HG02588 (cell line): ENCODE results near the gene OPALIN.

Source experiments
- ATAC-seq: cut with Tn5 transposase; IDR thresholded peaks from one replicate; pipeline ENCODE4 v1.9.1; 2021; ENCODE audit warnings: mild to moderate bottlenecking, moderate library complexity; ENCODE audit not compliant: unreplicated experiment

The OPALIN gene

DNA sequence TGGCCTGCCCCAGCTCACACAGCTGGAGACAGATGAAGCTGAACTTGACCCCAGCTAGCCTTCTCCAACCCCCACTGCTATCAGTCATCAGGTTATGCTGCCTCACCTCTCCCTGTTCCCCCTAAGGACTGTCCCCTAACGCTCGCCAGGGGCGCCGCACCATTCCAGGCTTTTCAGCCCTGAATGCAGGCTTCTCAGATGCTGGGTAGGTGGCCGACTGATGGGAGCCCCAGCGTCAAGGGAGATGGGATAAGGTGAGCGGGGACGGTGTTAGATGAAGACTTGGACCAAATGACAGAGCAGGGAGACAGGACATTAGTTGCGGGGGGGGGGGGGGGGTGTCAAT, 15.8 kb upstream of the OPALIN start:
- no peak for ATAC-seq

DNA sequence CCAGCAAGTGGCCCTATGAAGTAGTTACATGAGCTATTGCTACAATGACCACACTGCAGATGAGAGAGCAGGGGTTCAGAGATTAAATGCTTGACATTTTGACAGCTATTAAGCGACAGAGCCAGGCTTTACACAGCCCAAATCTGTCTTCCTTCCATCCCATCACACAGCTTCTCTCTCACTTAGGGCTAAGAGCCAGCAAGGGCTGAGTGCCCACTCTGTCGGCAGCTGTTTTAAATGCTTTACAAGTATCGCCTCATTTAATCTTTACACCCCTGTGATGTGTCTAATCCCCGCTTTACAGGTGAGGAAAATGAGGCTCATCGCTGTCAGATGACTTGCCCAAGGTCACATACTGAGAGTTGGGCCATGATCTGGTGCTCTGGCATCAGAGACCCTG, 15.2 kb upstream of the OPALIN start:
- no peak for ATAC-seq

DNA sequence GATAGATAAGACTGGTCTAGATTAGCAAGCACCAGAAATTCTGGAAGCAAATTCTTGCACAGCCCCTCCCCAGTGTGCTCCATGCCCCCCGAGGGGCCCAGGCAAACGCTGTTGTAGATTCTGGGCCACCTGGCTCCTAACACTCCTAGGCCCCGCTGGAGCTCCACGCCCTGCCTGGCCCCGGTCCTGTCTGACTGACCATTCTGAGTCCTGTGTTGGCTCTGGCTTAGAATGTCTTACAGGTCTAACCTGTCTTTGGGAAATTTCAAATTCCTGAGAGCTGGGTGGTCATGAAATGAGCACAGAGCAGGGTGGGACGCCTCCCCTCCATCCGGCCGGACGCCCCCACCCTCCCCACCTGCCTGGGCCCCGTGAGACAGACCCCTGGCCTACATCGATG, 12.6 kb upstream of the OPALIN start:
- no peak for ATAC-seq

DNA sequence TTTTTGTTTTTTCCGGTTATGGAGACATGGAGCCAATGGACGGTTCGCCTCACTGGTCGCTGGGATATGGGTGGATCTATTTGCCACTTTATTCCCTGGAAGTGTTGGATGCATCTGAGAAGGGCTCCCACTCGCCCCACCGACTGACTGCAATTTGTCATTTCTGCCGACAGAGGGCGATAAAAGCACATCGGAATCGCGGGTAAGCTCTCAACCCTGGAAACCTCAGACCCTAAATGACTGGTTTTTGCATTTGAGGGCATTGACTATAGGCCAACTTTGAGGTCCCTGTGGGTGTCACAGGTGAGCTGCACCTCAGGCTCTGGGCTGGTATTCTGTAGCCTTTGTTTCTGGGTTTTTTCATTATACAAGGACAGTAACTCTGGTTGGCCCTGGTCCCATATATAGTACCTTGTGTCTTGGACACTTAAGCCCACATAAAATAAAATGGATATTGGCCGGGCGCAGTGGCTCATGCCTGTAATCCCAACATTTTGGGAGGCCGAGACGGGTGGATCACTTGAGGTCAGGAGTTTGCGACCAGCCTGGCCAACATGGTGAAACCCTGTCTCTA, 11.9 kb upstream of the OPALIN start:
- no peak for ATAC-seq

DNA sequence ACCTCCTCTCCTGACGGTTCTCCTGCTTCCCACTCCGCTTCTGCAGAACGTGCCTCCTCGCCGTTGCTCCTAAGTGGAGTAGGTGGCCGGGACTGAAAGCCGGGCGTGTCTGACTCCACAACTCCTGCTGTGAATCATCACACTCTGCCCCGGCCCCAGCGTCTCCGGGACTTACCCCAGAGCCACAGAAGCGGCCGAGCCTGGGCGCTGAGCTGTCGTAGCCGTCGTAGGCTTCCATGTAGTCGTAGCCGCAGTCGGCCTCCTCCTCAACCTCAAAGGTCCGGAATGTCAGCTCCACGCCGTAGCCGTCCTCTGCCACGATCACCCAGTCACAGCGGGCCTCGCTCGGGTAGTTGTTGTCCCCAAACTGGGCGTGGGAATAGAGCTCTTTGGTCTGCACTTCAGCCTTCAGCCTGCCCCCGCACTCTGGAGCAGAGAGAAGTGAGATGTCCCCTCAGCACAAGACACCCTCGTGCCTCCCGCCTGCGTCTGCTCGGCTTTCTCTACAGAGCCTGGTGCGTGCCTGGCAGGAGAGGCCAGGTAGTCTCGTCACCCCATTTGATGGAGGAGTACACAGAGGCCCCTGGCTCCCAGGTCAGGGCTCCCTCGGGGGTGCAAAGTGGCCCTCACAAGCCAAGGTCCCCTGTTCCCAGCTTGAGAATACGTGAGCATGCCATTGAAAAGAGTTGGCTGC, 11.2 kb upstream of the OPALIN start:
- no peak for ATAC-seq

DNA sequence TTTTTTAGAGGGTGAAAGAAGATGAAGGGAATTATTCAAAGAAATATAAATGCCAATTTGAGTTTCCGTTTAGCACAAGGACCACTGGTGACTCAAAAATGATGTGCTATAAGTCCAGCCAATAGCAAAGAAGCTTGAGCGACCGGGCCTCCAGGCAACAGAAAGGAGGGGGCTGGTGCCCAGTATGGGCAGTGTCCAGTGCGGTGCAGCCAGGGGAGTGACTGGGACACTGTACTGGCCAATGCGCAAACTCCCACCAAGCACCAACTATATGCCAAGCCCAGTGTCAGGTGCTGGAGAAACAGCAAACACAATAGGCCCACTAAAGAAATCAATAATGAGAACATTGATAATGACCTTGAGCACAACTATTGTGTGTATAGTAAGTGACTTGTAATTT, 10.2 kb upstream of the OPALIN start:
- no peak for ATAC-seq

DNA sequence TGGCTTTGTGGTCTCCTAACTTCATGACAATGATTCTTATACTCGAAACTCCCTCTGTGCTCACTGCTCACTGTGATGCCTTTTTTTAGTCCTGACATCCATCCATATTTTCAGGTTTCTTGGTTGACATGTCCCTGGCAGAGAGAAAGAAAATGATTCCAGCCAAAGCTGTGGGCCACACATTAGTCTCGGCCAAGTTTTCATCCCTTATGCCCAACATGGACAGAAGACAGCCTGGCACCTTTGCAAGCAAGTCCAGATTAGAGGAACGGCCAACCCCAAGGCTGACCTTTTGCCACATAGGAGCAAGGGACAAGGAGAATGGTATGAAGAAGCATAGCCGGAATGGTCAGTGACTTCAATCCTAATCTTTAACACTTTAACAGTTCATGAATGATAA, 8.7 kb upstream of the OPALIN start:
- no peak for ATAC-seq

DNA sequence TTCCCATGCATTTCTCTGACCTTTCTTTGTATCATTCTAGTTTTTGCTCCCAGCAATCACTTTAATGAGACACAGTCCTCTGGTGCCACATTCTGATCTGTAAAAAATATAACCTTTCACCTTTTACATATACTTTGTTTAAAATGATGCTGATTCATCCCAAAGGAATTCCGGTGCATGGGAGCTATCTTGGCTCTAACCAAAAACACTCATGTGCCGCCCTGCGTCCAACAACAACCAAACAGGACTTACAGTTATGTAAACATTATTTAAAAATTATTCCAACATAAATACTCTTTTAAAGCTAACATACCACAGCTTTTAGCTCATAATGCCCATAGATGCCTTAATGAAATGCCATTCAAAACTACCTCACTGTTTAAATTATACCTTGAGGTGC, 7.7 kb upstream of the OPALIN start:
- no peak for ATAC-seq

DNA sequence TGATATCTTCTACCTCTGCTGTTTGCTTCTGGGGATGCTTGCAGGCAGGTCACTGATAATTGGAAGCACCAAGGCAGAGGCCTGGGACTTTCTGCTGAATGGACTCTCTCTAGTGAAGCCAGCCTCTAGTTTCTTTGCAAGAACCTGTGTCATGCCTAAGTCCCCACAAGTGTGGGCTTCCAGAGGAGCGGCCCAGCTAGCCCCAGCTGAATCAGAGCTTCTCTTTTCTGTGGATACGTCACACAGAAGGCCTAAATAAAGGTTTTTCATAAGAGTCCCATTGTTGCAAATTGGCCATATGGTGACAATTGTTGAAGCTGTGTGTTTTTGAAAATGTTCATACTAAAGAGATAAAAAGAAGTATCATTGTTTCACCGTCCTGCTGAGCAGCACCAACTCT, 6.8 kb upstream of the OPALIN start:
- ATAC-seq = no peak

DNA sequence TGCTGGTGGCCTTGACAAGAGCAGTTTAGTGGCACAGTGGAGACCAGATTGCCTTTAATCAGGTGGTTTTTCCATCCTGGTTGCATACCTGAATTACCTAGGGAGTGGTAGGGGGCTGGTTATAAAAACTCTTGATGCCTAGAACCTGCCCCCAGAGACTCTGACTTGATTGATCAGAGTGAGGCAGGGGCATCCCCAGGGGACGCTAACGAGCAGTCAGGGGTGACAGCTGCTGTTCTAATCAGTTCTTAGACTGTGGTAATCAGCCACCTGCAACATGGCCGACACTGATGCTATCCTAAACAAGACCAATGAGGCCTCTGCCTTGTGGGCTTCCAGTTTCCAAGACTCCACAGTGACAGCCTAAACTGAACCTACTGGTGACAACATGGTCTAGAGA, 2.0 kb upstream of the OPALIN start:
- ATAC-seq = no peak

DNA sequence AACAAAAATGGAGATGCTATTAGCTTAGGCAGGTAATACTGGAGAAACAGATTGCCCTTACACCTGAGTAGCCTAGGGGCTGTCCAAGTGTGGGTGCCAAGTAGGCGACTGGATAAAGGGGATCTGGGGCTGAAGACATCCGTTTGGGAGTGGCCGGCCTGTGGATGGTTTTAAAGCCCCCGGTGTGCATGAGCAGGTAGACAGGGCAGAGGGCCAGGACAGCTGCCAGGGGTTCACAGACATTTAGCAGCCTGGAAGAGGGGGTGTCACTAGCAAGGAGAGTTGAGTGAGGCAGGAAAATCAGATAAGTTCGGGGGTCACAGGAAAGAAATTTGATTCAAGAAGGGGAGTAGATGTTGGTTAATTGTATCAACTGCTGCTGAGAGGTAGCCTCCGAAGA, 1.5 kb upstream of the OPALIN start:
- no peak for ATAC-seq

DNA sequence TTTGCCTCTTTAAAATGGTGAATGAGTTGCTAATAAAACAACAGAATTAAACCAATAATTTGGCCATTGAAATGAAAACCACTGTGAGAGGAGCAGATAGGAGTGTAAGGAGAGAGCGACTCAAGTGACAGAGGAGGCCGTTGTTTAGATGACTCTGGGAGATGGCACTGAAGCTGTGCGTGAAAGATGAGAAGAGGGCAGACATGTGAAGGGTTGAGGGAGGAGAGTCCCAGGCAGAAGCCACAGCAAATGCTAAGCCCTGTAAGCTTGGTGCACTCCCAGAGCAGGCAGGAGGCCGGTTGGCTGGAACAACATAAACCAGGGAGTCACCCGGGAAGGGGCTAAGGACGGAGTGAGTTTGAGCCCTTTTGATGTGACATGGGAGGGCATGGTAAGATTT, 814 bp upstream of the OPALIN start:
- ATAC-seq = no peak

DNA sequence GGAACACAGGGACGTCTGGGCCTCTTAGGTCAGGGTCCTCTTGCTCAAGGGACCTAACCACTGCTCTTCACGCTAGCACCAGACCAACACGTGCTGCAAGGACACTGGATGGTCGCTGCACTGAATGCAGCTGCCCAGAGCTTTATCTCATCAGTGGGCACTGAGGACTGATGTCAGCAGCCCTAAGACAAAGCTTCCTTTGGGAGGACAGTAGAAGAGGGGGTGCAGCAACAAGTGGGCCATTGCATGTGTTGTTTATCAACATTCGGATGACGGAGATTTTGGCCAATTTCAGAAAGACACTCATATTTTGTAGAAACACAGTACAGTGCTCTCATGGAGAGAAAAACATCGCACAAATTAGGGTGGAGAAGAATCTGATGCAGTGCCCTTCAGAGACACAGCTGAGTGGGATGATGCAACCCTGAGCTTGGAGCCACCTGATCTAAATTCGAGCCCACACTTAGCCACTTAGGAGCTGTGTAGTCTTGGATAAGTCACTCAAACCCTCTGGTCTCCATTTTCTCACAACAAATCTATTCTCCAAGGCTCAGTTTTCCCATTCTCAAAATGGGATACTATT, 1.7 kb downstream of the OPALIN start:
- ATAC-seq = no peak

DNA sequence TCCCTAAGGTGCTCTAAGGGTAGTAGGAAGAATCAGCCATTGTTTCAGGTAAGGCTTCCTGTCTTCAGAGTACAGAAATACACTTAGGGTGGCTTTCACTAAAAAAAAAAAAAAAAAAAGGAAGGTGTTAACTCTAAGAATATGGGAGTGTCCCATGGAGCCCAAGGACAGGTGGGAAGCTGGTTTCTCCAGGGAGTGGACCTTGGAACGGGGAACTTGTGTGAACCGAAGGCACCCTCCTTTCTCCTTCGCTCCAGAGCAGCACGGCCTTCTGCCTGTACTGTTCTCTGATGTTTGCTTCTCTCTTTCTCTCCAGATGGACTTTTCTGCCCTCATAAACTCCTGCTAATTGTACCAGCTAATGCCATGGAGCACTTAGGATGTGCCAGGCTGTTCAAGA, 6.2 kb downstream of the OPALIN start:
- no peak for ATAC-seq

DNA sequence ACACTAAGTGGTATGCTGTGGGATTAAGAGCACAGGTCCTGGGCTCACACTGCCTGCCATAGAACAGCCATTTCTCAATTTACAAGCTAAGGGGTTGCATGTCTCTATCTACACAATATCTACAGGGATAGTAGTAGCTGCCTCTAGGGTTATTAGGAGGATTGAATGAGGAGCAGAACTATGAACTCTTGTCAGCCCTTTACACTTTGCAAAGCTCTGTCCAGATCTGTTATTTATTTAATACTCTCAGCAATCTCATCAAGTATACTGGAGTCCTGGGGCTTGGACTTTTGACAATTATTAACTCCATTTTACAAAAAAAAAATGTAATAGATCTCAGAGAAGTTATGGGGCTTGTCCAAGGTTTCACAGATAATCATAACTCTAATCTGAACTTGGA, 6.8 kb downstream of the OPALIN start:
- no peak for ATAC-seq

DNA sequence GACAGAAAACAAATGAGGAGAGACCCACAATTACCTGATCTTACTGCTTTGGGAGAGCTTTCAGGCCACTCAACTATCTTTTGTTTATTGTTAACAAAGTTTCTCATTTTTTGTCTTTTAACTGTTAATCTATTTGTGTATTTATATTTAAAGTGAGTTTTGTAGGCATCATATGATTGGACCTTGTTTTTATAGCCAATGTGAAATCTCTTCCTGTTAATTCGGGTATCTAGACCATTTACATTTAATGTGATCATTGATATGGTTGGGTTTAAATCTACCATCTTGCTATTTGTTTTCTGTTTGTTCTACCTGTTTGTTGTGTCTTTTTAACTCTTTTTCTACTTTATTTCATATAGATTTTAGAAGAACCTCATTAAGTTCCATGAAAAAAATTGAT, 12.5 kb downstream of the OPALIN start:
- ATAC-seq = no peak

DNA sequence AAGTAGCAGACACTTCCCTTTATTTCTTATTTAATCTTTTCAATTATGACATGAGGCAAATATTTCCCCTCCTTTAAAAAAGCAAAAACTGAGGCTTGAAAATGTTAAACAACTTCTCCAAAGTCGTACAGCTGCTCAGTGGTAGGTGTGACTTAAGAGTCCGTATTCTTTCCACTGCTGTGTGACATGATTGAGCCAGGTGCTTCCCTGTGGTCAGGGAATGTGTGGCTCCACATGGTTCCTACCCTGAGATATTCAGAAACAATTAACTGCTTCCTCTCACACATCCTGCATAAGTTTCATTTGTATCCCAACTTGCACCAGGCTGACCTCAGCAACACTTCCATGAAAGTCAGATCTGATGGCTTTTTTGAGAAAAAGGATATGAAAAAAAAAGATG, 13.6 kb downstream of the OPALIN start:
- no peak for ATAC-seq

DNA sequence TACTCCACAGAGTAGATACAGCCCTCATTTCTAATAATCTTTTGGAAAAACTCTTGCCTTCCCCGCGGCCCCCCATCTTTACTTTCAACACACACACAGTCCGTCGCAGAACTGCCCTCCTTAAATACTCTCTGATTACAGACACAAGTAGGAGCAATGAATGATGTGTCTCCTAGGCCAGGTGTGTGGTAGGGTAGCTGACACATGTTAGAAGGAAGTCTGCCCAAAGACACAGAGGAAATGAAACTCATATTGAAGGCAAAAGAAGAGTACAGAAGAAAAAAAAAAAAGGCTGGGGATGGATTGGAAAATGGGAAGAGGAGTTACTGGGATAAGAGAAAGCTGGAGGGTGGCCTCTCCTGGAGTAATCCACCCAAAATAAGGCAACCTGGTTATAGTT, 14.6 kb downstream of the OPALIN start:
- no peak for ATAC-seq

DNA sequence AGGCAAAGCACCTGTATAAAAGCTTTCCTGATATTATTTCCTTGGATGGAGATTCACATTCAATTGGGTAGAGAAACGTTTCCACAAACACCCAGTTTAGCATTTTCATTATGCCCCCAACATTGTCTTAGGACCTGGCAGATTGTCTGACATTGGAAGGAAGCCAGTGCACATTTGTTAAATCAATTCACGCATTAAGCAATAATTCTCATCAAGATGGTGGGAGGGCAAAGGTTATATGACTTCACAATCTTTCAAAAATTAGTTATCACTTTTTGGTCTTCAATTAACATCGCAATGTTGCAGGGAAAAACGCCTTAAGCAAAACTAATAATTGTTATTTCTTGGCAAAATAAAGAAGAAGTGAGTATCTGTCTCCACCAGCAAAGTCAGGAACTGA, 16.4 kb downstream of the OPALIN start:
- no peak for ATAC-seq

DNA sequence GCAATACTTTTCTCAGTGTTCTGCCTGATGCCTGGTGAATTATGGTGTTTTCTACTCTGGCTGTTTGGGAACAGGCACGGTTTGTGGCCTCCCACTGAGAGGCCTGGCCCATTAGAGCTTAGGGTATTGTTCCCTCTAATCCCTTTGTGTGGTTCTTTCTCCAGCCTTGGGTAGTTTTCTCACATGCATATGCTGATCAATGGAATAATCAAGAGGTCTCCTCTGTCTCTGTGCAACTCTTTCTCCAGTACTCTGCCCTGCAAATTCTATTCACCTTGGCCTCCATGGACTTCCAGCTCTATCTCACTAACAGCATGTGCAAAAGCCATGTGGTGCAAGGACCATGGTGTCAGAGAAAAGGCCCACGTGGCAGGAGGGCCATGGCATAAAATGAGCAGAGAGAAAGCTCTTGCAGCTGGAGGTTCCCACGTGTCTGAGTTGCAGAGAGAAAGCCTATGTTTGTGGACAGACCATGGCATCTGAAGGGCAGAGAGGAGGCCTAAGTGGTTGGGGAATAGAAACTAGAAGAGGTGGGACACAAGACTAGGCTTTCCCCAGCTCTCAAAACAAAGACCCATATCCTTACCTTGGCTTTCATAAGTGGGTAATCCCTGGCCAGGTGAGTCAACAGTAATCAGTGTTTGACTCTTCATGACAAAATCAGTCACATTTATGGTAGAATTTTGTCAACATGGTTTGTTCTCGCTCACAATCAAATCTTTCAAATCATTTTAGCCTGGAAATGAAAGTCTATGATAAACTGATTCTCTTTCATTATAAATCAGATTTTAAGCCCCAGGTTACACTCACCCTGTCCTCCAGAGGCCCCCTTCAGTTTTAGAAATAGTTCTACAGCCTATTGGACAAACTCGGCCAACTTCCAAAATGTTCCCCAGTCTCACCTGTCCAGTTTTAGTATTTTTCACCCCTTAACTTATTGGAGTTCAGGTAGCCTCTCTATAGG, 17.3 kb downstream of the OPALIN start:
- no peak for ATAC-seq

DNA sequence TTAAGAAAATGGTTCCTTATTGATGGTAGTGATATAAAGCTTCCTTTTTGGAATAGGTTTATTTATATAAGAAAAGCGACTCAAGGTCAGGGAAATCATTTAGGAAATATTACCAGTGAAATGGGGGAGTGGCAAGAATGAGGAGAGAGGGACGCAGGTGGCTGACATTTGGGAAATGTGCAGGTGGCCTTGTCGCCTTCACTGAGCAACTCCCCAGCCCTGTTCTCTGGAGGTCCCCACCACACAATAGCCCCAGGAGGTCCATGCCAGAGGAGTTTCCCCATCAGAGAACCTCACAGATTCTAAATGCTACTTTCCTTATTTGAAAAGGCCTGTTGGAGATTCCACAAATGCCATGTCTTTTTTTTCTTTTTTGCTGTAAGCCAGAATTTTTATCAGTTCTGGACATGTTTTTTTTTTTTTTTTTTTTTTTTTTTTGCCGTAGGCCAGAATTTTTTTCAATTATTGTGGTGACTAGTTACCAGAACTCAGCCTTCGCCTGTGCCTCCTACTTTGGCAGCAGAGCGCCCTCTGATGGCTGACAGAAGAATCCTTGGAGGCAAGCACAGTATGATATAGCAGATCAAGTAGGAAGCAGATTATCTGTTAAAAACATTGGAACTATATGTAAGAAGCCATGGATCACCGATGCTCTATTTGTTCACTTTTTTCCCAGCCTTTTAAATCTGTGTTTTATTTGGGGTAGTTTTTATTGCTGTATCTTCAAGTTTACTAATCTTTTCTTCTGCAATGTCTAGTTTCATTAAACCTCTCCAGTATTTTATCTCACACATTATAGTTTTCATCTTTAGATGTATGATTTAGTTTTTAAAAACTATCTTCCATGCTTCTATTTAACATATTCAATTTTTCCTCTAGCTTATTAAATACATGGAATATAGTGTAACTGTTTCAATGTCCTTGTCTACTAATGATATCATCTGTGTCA, 18.6 kb downstream of the OPALIN start:
- no peak for ATAC-seq
